GM18519 (cell line): Measurements from ENCODE around the gene PARD3B.

ENCODE experiments used
- ATAC-seq: cut with Tn5 transposase; IDR thresholded peaks from one replicate; pipeline ENCODE4 v1.9.1; 2021; ENCODE audit warnings: mild to moderate bottlenecking, moderate library complexity; ENCODE audit not compliant: unreplicated experiment, low FRiP score

The PARD3B gene

GRCh38 chr2:204796581-204796980, 251.3 kb downstream of the PARD3B start:
- peak; percentile 92 for ATAC-seq

- ATAC-seq = no peak
Measured at GRCh38 chr2:204799791-204800190, 254.5 kb downstream of the PARD3B start.

DNA sequence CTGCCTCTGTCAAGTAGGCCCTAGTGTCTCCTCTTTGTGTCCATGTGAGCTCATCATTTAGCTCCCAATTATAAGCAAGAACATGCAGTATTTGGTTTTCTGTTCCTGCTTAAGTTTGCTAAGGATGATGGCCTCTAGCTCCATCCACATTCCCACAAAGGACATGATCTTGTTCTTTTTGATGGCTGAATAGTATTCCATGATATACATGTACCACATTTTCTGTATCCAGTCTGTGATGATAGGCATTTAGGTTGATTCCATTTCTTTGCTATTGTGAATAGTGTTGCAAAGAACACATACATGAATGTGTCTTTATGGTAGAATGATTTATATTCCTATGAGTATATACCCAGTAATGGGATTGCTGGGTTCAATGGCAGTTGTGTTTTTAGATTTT, 263.2 kb downstream of the PARD3B start:
- no peak for ATAC-seq

GRCh38 chr2:204824751-204825453, 279.6 kb downstream of the PARD3B start:
- ATAC-seq = no peak

- no peak for ATAC-seq
Measured at GRCh38 chr2:204825681-204826080, 280.4 kb downstream of the PARD3B start.

DNA sequence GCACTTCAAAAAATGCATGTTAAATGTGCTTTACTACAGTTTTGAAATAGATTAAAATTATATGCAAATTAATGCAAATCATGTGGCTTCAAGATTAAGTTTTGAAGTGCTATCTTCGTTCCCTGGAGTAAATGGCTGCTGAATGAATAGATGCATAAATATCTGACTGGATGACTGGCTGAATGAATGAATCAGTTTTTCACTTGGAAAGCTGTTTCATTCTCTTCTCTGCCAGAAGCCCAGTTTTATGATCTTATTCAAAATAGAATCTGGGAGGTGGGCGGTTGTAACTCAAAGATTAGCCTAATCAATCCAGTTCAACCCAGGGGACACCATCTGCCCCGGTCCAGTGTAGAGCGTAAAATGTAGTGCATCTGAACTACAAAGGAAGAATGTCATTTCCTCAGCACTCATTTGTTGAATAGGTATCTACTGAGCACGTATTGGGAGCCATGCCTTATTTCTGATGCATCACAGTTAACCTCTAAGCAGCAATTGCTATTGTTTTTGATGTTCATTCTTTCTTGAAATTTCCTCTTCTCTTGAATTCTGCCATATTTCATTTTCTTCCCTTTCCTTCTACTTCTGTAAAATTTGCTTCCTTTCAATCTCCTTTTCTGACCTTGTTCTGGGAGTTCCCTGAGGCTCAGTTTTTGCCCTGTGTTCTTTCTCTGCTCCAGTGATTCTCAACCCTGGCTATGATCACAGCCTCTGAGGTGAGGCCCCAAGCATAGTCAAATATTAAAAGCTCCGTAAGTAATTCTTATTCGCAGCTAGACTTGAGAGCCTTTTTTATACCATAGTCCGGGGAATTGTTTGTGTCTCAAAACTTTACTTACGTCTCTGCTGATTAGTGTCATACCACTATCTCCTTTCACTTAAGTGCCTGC, 282.7 kb downstream of the PARD3B start:
- ATAC-seq = no peak

DNA sequence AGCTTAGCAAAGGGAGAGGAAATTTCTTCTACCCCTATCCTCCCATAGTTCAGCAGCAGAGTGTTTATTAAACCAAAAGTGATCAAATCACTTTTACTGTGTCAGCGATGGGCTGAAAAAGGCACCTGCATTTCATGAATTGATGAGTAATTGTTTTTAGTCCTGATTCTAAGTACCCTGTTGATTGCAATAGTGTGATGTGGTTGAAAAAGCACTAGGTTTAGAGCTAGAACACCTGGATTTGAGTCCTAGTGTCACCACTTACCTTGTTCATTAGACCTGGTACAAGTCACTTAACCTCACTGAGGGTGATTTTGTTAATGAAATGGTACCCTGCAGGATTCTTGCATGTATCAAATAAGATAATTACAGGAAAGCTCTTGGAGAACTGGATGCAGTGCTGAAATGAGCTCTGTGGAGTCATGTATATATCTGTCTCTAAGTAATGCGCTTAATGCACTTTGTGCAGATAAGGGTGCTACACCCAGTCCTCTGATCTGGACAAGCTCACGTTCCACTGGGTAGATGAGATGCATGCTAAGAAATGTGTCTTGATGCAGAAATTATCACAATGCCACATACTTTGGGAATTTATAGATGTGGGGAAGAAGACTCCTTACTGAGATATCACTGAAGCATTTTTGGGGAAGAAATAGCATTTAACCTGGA, 289.6 kb downstream of the PARD3B start:
- no peak for ATAC-seq

DNA sequence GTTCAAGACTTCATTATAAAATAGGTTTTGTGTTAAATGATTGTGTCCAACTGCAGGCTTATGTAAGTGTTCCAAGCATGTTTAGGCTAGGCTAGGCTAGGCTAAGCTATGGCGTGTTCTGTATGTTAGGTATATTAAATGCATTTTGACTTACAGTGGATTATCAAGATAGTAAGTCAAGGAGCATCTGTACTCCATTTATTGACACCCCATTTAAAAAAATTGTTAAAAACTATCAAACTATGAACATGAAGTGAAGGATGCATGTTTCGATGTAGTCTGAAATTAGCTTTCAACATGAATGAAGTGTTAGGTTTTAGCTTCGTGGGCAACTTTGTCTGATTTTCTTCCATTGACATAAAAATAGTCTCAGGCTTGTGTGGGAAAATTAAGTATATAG, 290.5 kb downstream of the PARD3B start:
- ATAC-seq = no peak

- ATAC-seq = no peak
Measured at GRCh38 chr2:204840504-204840903, 295.2 kb downstream of the PARD3B start.

DNA sequence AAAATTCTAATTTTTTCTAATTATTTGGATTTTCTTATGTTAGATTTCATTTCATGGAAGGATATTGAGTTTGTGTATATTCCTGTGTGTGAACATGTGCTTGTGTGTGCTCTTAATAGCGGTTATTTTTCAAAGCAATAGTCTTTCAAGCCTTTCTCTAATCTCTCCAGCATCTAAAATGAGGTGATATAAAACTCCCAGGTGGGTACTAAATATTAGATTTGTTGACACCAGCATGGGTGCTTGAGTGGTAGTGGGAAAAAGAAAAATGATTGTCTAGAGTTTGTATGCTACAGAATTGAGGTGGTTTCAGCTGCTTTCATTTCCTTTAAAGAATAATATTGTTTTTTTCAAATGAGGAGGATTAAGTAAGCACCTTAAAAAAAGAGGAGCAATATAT, 296.8 kb downstream of the PARD3B start:
- no peak for ATAC-seq

- no peak for ATAC-seq
Measured at GRCh38 chr2:204842661-204843485, 297.6 kb downstream of the PARD3B start.

GRCh38 chr2:204846471-204846870, 301.2 kb downstream of the PARD3B start:
- ATAC-seq = no peak

- ATAC-seq = no peak
Measured at GRCh38 chr2:204849892-204850291, 304.6 kb downstream of the PARD3B start.

- no peak for ATAC-seq
Measured at GRCh38 chr2:204850581-204850980, 305.3 kb downstream of the PARD3B start.

DNA sequence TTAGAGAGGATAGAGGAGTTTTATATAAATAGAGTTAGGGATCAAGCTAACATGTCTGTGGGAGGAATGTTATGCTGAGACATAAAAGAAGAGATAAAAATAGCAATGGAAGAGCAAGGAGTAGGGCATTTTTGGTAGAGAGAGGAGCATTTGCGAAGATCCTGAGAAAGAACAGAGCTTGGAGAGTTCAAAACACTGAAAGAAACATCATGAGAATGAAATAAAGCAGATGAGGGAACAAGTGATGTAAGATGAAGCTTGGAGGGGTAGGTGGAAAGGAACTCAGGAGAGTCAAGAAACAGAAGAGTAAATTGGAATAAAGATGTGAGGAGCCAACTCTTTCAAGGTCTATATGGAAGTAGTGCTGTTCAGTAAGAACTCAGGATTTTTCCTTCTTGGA, 308.6 kb downstream of the PARD3B start:
- no peak for ATAC-seq

GRCh38 chr2:204860274-204860673, 315.0 kb downstream of the PARD3B start:
- no peak for ATAC-seq

- no peak for ATAC-seq
Measured at GRCh38 chr2:204862809-204863208, 317.5 kb downstream of the PARD3B start.

DNA sequence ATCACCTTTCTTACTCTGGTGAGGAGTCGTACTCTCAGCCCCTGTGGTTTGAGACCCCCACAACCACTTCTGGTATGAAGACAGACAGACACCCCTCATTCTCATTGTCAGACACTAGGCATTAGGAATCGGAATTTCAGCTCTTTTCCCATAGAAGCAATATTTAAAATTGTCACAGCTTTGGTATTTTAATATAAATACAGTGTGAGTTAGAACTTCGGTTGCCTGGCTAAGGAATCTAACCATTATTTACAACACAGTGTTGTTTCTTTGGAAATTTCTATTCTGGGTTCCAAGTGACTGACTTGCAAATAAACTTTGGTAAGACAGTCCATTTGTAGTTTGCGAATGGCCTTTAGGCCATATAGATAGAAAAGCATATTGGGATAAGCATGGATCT, 318.1 kb downstream of the PARD3B start:
- ATAC-seq = no peak

- no peak for ATAC-seq
Measured at GRCh38 chr2:204869132-204869823, 324.0 kb downstream of the PARD3B start.

DNA sequence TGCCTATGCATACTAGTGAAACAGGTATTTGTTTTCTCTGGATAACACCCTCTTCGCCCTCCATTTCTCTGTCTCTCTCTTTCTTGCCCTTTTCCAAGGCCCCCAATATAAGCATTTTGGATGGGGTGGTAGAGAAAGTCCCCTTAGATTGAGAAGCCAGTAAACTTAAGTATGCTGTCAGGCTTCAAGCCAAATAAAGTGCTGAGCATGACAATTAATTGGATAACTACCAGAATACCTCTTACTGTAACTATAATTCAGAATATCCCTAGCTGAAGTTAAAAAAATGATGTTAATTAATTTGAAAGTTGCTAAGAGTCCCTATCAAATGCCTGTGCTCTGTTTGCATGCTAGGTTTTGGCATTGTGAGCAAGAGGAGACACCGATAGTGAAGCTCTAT, 324.8 kb downstream of the PARD3B start:
- ATAC-seq = no peak
